Esophagus squamous epithelium (tissue), 4 donors: ENCODE measurements around the gene TMEM132E.

Experiments used
- POLR2A ChIP-seq, 4 donors: fragments of 450-650 bp; IDR thresholded peaks; one replicate each; pipeline ENCODE4 v1.6.1; 2017; ENCODE audit warnings: antibody characterized with exemption in 4 of 4, mild to moderate bottlenecking in 4 of 4, moderate library complexity in 3 of 4
- TF ChIP-seq, protein P1 (sequence below), 6 experiments: fragments of 450-650 bp in 4 of 6; fragments of 200-600 bp in 2 of 6; sonication (generic) in 2 of 6; IDR thresholded peaks; one replicate each; pipeline ENCODE4 v1.5.1; 2016 to 2019; ENCODE audit warnings: antibody characterized with exemption in 6 of 6, mild to moderate bottlenecking in 4 of 6, moderate library complexity in 4 of 6

DNA sequence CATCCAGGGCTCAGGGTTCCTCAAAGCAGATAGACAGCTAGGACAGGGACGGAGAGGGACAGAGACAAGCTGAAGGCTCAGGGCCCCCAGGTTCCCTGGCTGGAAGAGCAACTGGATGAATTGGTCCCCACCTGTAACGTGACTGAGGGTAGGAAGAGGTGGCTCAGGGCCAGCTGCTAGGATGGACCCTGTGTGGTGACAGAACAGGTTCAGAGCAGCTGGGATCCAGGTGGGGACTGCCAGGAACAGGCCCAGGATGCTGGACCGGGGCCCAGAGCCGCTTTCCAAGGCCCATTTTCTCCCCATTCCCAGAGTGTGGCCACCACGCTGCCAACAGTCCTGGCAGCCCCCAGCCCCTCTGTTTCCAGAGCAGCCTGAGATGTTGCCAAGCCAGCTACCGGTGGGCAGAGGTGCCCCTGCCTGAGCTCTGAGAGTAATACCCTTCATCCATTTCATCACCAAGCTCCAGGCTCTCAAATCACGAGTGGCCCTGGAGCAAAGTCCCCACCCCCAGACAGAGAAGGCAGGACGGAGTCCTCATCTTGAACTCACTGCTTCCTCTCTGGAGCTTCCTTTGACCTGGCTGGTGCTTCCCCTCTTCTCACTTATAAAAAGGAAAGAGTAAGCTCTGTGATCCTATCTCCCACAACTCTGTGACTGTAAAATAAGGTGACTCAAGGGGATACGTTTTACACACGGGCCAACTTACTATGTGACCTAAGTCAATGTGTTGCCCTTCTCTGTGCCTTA is 79.6 kb downstream of the TMEM132E start:
- TF ChIP-seq, protein P1, sequence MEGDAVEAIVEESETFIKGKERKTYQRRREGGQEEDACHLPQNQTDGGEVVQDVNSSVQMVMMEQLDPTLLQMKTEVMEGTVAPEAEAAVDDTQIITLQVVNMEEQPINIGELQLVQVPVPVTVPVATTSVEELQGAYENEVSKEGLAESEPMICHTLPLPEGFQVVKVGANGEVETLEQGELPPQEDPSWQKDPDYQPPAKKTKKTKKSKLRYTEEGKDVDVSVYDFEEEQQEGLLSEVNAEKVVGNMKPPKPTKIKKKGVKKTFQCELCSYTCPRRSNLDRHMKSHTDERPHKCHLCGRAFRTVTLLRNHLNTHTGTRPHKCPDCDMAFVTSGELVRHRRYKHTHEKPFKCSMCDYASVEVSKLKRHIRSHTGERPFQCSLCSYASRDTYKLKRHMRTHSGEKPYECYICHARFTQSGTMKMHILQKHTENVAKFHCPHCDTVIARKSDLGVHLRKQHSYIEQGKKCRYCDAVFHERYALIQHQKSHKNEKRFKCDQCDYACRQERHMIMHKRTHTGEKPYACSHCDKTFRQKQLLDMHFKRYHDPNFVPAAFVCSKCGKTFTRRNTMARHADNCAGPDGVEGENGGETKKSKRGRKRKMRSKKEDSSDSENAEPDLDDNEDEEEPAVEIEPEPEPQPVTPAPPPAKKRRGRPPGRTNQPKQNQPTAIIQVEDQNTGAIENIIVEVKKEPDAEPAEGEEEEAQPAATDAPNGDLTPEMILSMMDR (IDR thresholded peaks at IDR 0.05) = no peak
- TF ChIP-seq POLR2A (IDR thresholded peaks at IDR 0.05) = no peak
